ENCODE results near the gene AP2A1.

DNA sequence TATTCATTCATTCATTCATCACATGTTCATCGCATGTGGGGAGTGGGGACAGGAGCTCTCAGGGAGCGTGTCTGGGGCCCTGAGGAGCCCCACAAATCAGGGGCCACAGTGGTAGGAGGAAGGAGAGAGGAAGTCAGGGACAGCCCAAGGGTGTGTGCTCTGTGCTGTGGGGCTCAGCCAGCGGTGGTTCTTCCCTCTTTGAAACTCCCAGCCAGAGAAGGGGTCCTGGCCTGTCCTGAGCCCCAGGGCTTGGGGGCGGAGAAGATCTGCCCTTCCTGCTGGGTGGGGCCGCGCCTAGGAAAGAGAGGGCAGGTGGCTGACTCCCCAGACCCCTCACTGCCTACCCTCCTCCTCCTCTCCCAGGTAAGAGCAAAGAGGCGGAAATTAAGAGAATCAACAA, 14.6 kb downstream of the AP2A1 start:
- TF ChIP-seq SUZ12 (IDR thresholded peaks at IDR 0.05; ENCODE audit: extremely low read depth, insufficient read depth, insufficient read length) (no peak), ZNF274 (IDR thresholded peaks at IDR 0.05; ENCODE audit: low read depth, low read length) (no peak)
